Astrocyte (in vitro differentiated cells and primary cell): ENCODE results near the gene NSRP1. TPM values are rescaled to one million over a fixed set of nuclear protein-coding genes. Genes with fewer than 3 reads are reported as not detected.
"Not testable (repeated sequence)": the region's sequence is repeated elsewhere in the genome, so short reads cannot be mapped to it uniquely, and the experiment has no call there.

Source experiments
- DNase-seq: peaks from one replicate; pipeline ENCODE4 v3.0.0-alpha.2; 2010; ENCODE audit warnings: low read depth
- FAIRE-seq: peaks from 2 replicates; lab custom pipeline; 2011; peaks lifted over from hg19 to GRCh38; lab: Jason Lieb, UNC
- H2AFZ ChIP-seq: 2 replicates; pipeline ENCODE4 v1.6.0; 2012; ENCODE audit warnings: low read depth, low read length, inconsistent platforms
- H3K27ac ChIP-seq: 2 replicates; pipeline ENCODE4 v1.5.1; 2011; ENCODE audit warnings: low read depth, low read length, inconsistent platforms
- H3K27me3 ChIP-seq: 2 replicates; pipeline ENCODE4 v1.6.0; 2011; ENCODE audit warnings: low read length, inconsistent platforms; ENCODE audit not compliant: insufficient read depth
- H3K36me3 ChIP-seq: 2 replicates; pipeline ENCODE4 v1.5.1; 2011; ENCODE audit warnings: low read length, inconsistent platforms; ENCODE audit not compliant: insufficient read depth
- H3K4me1 ChIP-seq: 2 replicates; pipeline ENCODE4 v1.5.1; 2011; ENCODE audit warnings: low read length, inconsistent platforms; ENCODE audit not compliant: insufficient read depth
- H3K4me2 ChIP-seq: 2 replicates; pipeline ENCODE4 v1.6.0; 2012; ENCODE audit warnings: low read length, inconsistent platforms
- H3K4me3 ChIP-seq: 2 replicates; pipeline ENCODE4 v1.5.1; 2011; ENCODE audit warnings: low read depth, mild to moderate bottlenecking, low read length, inconsistent platforms; ENCODE audit not compliant: insufficient read depth
- H3K79me2 ChIP-seq: 2 replicates; pipeline ENCODE4 v1.6.0; 2012; ENCODE audit warnings: mild to moderate bottlenecking, low read length, inconsistent platforms; ENCODE audit not compliant: insufficient read depth
- H3K9ac ChIP-seq: 2 replicates; pipeline ENCODE4 v1.6.0; 2012; ENCODE audit warnings: mild to moderate bottlenecking, low read length, inconsistent platforms
- H3K9me3 ChIP-seq: 2 replicates; pipeline ENCODE4 v1.5.1; 2012; ENCODE audit warnings: low read depth, mild to moderate bottlenecking, low read length, inconsistent platforms; ENCODE audit not compliant: insufficient read depth
- H4K20me1 ChIP-seq: 2 replicates; pipeline ENCODE4 v1.6.0; 2012; ENCODE audit warnings: low read length, inconsistent platforms; ENCODE audit not compliant: insufficient read depth
- H3K27ac Mint-ChIP-seq: one replicate; pipeline ENCODE4 v1.8.0; 2021; ENCODE audit warnings: mild to moderate bottlenecking, mixed read lengths; ENCODE audit not compliant: unreplicated experiment
- H3K27me3 Mint-ChIP-seq: one replicate; pipeline ENCODE4 v1.8.0; 2021; ENCODE audit warnings: low read depth, mixed read lengths; ENCODE audit not compliant: unreplicated experiment
- H3K36me3 Mint-ChIP-seq: one replicate; pipeline ENCODE4 v1.8.0; 2021; ENCODE audit warnings: low read depth, mixed read lengths; ENCODE audit not compliant: unreplicated experiment
- H3K4me1 Mint-ChIP-seq: one replicate; pipeline ENCODE4 v1.8.0; 2021; ENCODE audit warnings: low read depth, mixed read lengths; ENCODE audit not compliant: unreplicated experiment
- H3K4me3 Mint-ChIP-seq: one replicate; pipeline ENCODE4 v1.8.0; 2021; ENCODE audit warnings: mild to moderate bottlenecking, moderate library complexity, mixed read lengths; ENCODE audit not compliant: unreplicated experiment
- H3K9me3 Mint-ChIP-seq: one replicate; pipeline ENCODE4 v1.8.0; 2021; ENCODE audit warnings: mild to moderate bottlenecking, mixed read lengths; ENCODE audit not compliant: unreplicated experiment
- CTCF ChIP-seq: IDR thresholded peaks from 2 replicates; pipeline ENCODE4 v1.5.1; 2011; ENCODE audit warnings: low read depth, mild to moderate bottlenecking, inconsistent platforms, low read length, moderate library complexity; ENCODE audit not compliant: insufficient read depth
- EZH2 ChIP-seq: IDR thresholded peaks from 2 replicates; pipeline ENCODE4 v1.6.1; 2012; ENCODE audit warnings: mild to moderate bottlenecking, low read length, inconsistent platforms; ENCODE audit not compliant: insufficient read depth
- total RNA-seq: library from RNA; stranded (reverse); gene quantifications from 2 replicates; pipeline ENCODE4 v1.2.1, GENCODE V29; 2021

The NSRP1 gene
- total RNA-seq, 1 donor from 2014 or later = 17.7 TPM

DNA sequence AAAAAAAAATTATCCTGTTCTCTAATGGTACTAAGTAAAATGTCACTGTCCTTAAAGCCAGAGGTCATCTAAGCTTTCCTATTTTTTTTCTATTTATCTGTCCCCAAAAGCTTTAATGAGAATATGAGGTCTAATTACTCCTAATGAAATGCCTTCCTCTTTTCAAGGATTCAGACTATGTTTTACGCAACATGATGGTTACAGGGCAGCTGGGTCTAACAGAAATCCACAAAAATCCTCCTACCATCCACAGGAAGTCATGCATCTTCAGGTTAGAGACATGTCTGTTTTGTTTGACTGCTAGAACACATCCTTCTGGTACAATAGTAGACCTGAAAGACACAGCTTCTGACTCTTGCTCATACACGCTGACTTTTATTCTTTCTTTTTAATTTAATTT is 29.7 kb upstream of the NSRP1 start:
- TF ChIP-seq CTCF (no peak), EZH2 (no peak)
- no peak overlapping the region for H3K27ac Mint-ChIP-seq
- peaks cover 11% of the 10 kb centered on the region for H3K4me1 ChIP-seq
- peaks cover 2% of the 10 kb centered on the region for H3K36me3 Mint-ChIP-seq
- H3K9ac ChIP-seq = no peak overlapping the region
- peaks cover 1% of the 10 kb centered on the region for H3K27me3 Mint-ChIP-seq
- peaks cover 3% of the 10 kb centered on the region for H3K9me3 Mint-ChIP-seq
- no peak overlapping the region for H3K4me3 ChIP-seq
- no peak overlapping the region for H2AFZ ChIP-seq
- no peaks in the 10 kb centered on the region for H3K27me3 ChIP-seq
- H3K27ac ChIP-seq = no peak overlapping the region
- no peaks in the 10 kb centered on the region for H3K36me3 ChIP-seq
- no peaks in the 10 kb centered on the region for H3K9me3 ChIP-seq
- FAIRE-seq = no peak
- H4K20me1 ChIP-seq = no peaks in the 10 kb centered on the region
- no peaks in the 10 kb centered on the region for H3K79me2 ChIP-seq
- no peak for DNase-seq
- peaks cover 10% of the 10 kb centered on the region for H3K4me1 Mint-ChIP-seq
- H3K4me3 Mint-ChIP-seq = no peak overlapping the region
- H3K4me2 ChIP-seq = no peak overlapping the region

GRCh38 chr17:30087431-30087830 is 29.2 kb upstream of the NSRP1 start:
- not testable (repeated sequence) for H3K4me3 Mint-ChIP-seq, DNase-seq, H3K27ac ChIP-seq, H3K4me3 ChIP-seq, H3K9me3 ChIP-seq, H3K36me3 ChIP-seq, H3K79me2 ChIP-seq, H3K27ac Mint-ChIP-seq, H3K4me2 ChIP-seq, H3K27me3 ChIP-seq, H3K36me3 Mint-ChIP-seq, H3K9me3 Mint-ChIP-seq, H3K9ac ChIP-seq, H4K20me1 ChIP-seq, H2AFZ ChIP-seq, H3K4me1 Mint-ChIP-seq, H3K27me3 Mint-ChIP-seq, FAIRE-seq
- peaks cover 13% of the 10 kb centered on the region for H3K4me1 ChIP-seq

DNA sequence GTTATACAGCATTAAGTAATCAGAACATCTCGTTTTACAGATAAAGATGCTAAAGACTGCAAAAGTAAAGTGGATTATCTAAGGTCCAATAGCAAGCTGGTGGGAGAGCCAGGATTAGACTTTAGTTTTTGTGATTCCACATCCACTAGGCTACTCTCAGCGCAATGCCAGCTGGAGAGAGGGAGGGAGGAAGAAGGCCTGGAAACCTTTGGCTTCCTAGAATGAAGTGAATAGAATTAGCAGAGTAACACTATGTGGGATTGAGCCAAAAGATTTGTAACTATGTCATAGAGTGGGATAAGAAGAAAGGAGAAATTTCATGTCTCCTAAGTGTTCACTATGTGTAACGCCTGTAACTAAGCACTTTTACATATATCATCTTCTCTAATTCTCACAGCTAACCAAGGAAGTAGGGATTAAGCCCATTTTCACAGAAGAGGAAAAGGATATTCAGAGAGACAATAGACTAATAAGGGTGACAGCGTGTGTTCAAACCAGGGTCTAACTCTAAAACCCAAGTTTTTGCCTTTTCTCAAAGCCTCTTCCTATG is 25.4 kb upstream of the NSRP1 start:
- Histone ChIP-seq H4K20me1 (no peaks in the 10 kb centered on the region), H3K9ac (peak overlapping the region; percentile 31), H3K4me1 (peaks cover 19% of the 10 kb centered on the region), H3K9me3 (no peaks in the 10 kb centered on the region), H3K27me3 (no peaks in the 10 kb centered on the region), H2AFZ (no peak overlapping the region), H3K4me3 (no peak overlapping the region), H3K79me2 (no peaks in the 10 kb centered on the region), H3K36me3 (no peaks in the 10 kb centered on the region), H3K27ac (peak overlapping the region; percentile 55), H3K4me2 (peak overlapping the region; percentile 56)
- DNase-seq = peak; percentile 5
- peaks cover 2% of the 10 kb centered on the region for H3K36me3 Mint-ChIP-seq
- FAIRE-seq = peak; percentile 23
- peaks cover 3% of the 10 kb centered on the region for H3K9me3 Mint-ChIP-seq
- H3K4me1 Mint-ChIP-seq = peaks cover 21% of the 10 kb centered on the region
- TF ChIP-seq CTCF (no peak), EZH2 (no peak)
- peak overlapping the region; percentile 37 for H3K27ac Mint-ChIP-seq
- no peak overlapping the region for H3K4me3 Mint-ChIP-seq
- no peaks in the 10 kb centered on the region for H3K27me3 Mint-ChIP-seq
